HG03095 (cell line): ENCODE data around the gene C22orf23.
"Not testable (repeated sequence)": the region's sequence is repeated elsewhere in the genome, so short reads cannot be mapped to it uniquely, and the experiment has no call there.

Experiments used
- ATAC-seq: cut with Tn5 transposase; IDR thresholded peaks from one replicate; pipeline ENCODE4 v1.9.1; 2021; ENCODE audit warnings: moderate library complexity; ENCODE audit not compliant: unreplicated experiment

C22orf23 gene

DNA sequence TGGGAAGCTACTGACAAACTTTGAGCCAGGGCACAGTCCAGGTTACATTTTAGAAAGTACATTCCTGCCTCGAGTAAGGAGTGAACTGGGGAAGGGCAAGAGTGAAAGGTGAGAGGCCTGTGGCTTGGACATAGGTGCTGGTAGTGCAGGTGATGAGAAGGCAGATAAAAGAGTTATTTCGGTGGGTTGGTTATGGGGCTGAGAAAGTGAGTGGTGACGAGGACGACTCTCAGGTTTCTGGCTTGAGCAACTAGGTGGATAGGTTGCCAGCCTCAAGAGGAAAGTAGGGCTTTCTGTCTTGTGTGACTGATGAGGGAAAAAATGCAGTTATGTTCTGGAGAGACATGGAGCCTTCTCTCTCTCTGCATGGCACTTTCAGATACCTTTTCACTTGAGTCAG lies 3.8 kb upstream of the C22orf23 start:
- no peak for ATAC-seq

DNA sequence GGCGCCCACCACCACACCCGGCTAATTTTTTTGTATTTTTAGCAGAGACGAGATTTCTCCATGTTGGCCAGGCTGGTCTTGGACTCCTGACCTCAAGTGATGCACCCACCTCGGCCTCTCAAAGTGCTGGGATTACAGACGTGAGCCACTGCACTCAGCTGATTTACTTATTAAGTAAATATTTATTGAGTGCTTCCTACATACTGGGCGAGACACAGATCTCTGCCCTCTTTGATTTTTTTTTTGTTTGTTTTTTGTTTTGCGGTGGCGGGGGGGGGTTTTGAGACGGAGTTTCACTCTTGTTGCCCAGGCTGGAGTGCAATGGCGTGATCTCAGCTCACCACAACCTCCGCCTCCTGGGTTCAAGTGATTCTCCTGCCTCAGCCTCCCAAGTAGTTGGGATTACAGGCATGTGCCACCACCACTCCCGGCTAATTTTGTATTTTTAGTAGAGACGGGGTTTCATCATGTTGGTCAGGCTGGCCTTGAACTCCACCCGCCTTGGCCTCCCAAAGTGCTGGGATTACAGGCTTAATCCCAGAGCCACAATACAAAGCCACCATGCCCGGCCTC lies 2.5 kb upstream of the C22orf23 start:
- ATAC-seq = not testable (repeated sequence)

- no peak for ATAC-seq
These were observed 1.3 kb upstream of the C22orf23 start for GRCh38 chr22:37954686-37955085.

DNA sequence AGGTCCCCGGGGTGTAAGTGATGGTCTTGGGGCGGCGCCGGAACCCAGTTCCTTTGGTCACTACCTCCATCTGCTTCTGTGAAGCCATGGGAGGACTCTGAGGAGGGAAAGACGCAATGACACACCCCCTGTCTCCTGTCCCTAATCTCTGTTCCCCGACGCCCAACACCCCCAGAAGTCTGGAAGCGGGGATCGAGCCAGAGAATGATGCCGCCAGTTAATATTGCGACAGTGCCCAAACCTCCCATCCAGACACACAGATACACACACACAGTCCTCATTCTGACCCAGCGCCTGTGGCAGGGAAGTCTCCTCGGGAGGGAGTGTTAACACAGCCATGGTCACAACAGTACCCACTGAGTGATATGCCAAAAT lies 352 bp downstream of the C22orf23 start:
- ATAC-seq = peak; percentile 21

DNA sequence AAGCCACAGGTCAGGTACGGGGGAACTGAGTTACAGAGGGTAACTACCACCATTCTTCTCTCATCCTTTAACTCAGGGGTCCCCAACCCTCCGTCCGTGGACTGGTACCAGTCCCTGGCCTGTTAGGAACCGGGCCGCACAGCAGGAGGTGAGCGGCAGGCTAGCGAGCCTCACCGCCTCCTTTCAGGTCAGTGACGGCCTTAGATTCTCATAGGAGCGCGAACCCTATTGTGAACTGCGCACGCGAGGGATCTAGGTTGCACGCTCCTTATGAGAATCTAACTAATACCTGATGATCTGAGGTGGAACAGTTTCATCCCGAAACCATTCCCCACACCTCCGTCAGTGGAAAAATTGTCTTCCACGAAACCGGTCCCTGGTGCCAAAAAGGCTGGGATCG lies 772 bp downstream of the C22orf23 start:
- not testable (repeated sequence) for ATAC-seq

GRCh38 chr22:37951305-37951704 lies 2.1 kb downstream of the C22orf23 start:
- no peak for ATAC-seq

GRCh38 chr22:37947142-37947795 lies 6.1 kb downstream of the C22orf23 start:
- ATAC-seq = not testable (repeated sequence)

DNA sequence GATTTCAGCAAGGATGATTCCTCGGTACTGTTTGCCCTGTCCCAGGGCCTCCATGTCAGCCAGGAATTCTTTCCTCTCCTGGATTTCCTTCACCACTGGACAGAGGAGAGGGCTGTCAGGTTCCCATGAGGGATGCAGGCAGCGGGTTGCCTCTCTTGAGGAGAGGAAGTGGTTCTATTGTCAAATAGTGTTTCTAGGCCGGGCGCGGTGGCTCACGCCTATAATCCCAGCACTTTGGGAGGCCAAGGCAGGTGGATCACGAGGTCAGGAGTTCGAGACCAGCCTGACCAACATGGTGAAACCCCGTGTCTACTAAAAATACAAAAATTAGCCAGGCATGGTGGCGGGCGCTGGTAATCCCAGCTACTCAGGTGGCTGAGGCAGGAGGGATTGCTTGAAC lies 9.0 kb downstream of the C22orf23 start:
- ATAC-seq = not testable (repeated sequence)

DNA sequence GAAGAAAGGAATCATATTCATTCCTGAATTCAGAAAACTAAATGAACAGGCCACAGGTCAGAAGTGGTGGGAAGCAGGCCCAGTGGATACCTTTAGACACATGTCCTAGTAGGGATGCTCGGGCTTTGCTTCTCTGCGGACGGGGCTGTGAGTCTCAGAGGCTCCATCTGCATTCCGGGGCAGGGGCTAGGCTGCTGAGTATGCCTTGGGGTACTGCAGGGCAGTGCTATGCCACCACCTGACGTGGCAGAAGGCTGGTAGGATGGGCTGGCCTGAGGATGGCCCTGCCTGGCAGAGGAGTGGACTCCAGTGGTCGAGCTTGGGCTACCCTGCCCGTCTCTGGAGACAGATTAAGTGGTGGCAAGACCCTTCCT lies 9.6 kb downstream of the C22orf23 start:
- ATAC-seq = no peak

- ATAC-seq = no peak
These were observed 10.1 kb downstream of the C22orf23 start for GRCh38 chr22:37943136-37943824.

DNA sequence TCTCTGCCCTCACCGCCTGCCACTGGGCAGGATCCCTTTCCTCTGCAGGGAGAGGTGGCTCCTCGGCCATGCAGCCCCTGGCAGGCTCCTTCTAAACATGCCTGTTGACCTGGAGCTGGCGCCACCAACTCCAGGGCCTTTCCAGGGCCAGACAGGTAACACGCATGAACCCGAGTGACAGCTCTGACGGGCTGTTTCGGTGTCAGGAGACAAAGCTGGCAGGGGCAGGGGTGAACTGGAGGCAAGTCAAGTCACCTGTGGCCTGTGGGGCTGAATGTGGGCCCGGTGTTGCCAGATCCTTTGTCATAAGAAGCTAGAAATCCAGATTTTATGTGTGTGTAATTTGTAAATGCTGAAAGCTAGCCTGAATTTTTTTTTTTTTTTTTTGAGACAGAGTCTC lies 11.3 kb downstream of the C22orf23 start:
- ATAC-seq = no peak

DNA sequence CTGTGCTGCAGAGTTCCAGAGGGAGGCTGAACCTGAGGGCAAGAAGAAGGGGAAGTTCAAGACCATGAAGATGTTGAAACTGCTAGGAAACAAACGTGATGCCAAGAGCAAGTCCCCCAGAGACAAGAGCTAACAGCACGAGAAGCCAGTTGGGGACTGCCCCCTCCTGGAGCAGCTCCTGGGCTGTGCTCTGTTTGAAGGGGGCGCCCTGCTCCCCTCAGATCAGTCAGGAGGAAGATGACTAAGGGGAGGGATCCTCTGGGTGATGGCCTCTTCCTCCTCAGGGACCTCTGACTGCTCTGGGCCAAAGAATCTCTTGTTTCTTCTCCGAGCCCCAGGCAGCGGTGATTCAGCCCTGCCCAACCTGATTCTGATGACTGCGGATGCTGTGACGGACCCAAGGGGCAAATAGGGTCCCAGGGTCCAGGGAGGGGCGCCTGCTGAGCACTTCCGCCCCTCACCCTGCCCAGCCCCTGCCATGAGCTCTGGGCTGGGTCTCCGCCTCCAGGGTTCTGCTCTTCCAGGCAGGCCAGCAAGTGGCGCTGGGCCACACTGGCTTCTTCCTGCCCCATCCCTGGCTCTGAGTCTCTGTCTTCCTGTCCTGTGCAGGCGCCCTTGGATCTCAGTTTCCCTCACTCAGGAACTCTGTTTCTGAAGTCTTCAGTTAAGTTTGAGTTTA lies 12.6 kb downstream of the C22orf23 start:
- ATAC-seq = no peak

GRCh38 chr22:37933711-37934376 lies 19.6 kb downstream of the C22orf23 start:
- peak; percentile 71 for ATAC-seq

DNA sequence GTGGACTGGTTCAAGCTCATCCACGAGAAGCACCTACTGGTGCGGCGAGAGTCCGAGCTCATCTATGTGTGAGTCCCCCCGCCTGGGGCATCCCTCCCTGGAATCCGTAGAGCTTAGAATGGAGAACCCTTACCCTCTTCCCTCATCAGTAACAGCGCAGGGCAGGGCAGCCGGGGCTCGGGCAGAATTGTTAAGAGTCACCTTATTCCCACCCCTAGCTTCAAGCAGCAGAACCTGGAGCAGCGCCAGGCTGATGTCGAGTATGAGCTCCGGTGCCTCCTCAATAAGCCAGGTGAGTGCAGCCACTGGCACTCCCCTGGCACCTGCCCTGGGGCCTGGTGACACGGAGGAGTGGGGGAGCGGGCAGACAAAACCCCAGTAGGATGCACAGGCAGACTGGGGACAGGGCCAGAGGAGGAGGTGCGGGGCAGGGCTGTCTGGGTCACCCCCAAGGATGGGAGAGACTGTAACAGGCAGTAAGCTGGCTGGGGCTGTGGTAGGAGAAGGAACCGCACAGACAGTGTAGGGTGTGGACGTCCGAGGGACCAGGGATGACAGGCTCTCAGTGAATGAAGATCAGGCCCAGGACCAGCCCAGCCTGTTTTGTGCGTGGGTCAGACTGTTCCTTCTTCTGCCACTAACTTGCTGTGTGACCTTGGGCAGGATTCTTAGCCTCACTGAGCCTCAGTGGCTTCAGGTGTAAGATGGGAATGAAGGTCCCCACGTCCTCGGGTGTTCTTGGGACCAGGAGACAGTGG lies 20.4 kb downstream of the C22orf23 start:
- no peak for ATAC-seq

GRCh38 chr22:37932401-37932800 lies 21.0 kb downstream of the C22orf23 start:
- ATAC-seq = no peak

DNA sequence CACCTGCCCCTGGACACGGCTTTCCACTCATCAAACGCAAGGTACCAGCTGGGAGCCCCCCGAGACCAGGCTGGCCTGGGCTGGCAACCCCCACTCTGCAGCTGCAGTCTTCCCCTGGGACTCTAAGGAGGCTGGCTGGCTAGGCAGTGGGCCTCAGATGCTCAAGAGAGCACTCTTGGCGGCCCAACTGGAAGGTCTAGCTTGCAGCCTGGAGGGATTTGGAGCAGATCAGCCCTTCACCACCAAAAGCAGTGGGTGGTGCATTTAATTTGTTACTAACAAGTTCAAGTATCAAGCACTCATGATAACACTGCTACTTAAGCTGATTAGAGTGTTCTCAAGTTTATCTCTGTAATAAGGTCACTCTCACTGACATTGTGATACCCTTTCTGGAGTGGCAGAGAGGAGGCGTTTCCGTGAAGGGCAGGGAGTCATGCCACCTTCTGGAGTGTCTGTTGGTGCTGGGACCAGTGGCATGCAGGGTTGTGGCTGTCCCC lies 21.5 kb downstream of the C22orf23 start:
- no peak for ATAC-seq

- no peak for ATAC-seq
These were observed 22.4 kb downstream of the C22orf23 start for GRCh38 chr22:37930952-37931440.

DNA sequence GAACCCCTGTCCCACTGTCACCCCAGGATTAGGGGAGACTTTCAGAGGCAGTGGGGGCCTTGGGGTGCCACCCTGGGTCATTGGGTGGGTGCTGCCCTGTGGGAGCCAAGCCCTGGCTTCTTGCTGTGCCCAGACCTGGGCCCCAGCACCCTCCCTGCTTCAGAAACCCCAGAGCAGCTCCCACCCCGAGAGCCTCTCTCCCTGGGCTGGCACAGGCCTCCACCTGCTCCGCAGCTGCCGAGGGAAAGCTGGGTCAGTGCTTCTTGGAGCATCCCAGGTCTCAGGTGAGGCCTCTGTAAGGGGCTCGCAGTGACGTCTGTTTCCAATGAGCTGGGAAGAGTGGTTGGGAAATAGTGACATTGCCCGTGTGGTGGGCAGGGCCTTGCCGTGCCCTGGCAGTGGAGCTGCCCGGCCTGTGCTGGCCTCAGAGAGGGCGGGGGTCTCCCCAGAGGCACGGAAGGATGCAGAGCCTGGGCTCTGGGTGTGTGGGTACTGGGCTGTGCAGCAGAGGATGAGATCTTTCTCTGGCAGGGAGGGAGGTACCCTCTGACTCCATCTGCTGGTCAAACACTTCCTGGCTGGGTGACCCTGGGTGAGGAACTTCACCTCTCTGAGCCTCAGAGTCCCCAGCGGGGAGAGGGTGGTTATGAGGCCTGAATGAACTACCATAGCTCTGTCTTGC lies 23.0 kb downstream of the C22orf23 start:
- no peak for ATAC-seq

GRCh38 chr22:37929390-37929789 lies 24.0 kb downstream of the C22orf23 start:
- ATAC-seq = no peak

DNA sequence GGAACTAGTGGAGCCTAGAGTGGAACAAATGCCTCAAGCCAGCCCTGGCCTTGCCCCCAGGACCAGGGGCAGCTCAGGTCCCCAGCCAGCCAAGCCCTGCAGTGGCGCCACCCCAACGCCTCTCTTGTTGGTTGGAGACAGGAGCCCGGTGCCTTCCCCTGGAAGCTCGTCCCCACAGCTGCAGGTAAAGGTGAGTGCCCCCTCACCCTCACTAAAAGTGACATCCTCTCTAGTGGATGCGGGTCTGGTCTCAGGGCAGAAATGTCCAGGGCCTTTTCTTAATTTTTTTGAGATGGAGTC lies 25.8 kb downstream of the C22orf23 start:
- no peak for ATAC-seq
